ENCODE results near the gene ARSD. TPM values are rescaled to one million over a fixed set of nuclear protein-coding genes. Genes with fewer than 3 reads are reported as not detected.

ARSD gene
- total RNA-seq, 1 donor from 2014 or later: 2.5 TPM

- Mint-ChIP-seq H3K27ac (no peak overlapping the region), H3K27me3 (ENCODE audit: insufficient read depth) (no peaks in the 10 kb centered on the region), H3K36me3 (ENCODE audit: low read depth) (no peaks in the 10 kb centered on the region), H3K4me1 (ENCODE audit: low read depth) (no peaks in the 10 kb centered on the region), H3K9me3 (no peaks in the 10 kb centered on the region), H3K4me3 (no peak overlapping the region)
- intact Hi-C loops (cut with micrococcal nuclease): no loop called here
- DNase-seq (ENCODE audit: low spot score): no peak
These were observed 54.0 kb downstream of the ARSD start for GRCh38 chrX:2875136-2875481.

DNA sequence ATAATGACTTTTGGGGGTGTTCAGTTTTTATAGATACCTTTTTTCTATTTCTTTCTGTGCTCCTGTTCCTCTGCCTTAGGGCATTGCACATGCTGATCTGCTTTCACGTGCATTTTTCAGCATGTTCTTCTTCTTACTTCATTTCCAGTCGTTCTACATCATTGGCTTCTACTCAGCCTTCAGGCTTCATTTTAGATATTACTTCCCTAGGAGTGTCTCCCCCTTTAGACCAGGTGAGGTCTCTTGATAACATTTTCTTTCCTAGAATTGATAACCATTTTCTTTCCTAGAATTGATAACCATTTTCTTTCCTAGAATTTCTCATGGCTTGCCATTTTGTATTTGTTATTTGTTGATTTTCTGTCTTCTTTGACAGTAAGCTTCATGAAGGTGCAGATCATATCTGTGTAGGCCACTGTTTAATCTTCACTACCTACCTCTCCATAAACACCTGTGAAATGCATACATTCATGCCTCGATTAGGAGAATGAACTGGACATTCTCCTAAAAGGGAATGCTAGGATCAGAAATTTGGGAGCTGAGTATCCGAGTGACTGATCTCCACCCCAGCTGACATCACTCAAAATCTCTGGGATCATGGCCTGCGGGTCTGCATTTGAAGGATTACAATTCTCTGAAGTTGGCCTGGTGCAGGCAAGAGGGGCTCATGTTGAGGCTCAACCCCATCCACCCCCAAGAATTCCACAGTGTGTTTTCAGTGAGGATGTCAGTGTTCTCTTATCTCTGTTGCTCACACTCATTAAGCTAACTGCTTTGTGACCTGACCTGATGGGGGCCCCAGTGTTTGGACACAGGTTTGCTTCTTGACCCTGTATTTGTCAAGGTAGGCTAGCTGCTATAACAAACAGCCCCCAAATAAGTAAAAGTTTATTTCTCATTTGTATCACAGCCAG, 54.7 kb downstream of the ARSD start:
- H3K4me1 Mint-ChIP-seq (ENCODE audit: low read depth): no peaks in the 10 kb centered on the region
- no peak for DNase-seq (ENCODE audit: low spot score)
- no peaks in the 10 kb centered on the region for H3K9me3 Mint-ChIP-seq
- intact Hi-C loops (cut with micrococcal nuclease): no loop called here
- no peak overlapping the region for H3K27ac Mint-ChIP-seq
- H3K36me3 Mint-ChIP-seq (ENCODE audit: low read depth): no peaks in the 10 kb centered on the region
- no peak overlapping the region for H3K4me3 Mint-ChIP-seq
- no peaks in the 10 kb centered on the region for H3K27me3 Mint-ChIP-seq (ENCODE audit: insufficient read depth)

GRCh38 chrX:2872671-2873277, 56.4 kb downstream of the ARSD start:
- DNase-seq (ENCODE audit: low spot score): no peak
- Mint-ChIP-seq H3K4me3 (no peak overlapping the region), H3K36me3 (ENCODE audit: low read depth) (no peaks in the 10 kb centered on the region), H3K4me1 (ENCODE audit: low read depth) (no peaks in the 10 kb centered on the region), H3K9me3 (no peaks in the 10 kb centered on the region), H3K27me3 (ENCODE audit: insufficient read depth) (no peaks in the 10 kb centered on the region), H3K27ac (no peak overlapping the region)
- intact Hi-C loops (cut with micrococcal nuclease): no loop called here

GRCh38 chrX:2871831-2872230, 57.3 kb downstream of the ARSD start:
- no peak for DNase-seq (ENCODE audit: low spot score)
- no peaks in the 10 kb centered on the region for H3K4me1 Mint-ChIP-seq (ENCODE audit: low read depth)
- no peaks in the 10 kb centered on the region for H3K36me3 Mint-ChIP-seq (ENCODE audit: low read depth)
- intact Hi-C loops (cut with micrococcal nuclease): no loop called here
- H3K27ac Mint-ChIP-seq: no peak overlapping the region
- H3K9me3 Mint-ChIP-seq: no peaks in the 10 kb centered on the region
- H3K4me3 Mint-ChIP-seq: no peak overlapping the region
- no peaks in the 10 kb centered on the region for H3K27me3 Mint-ChIP-seq (ENCODE audit: insufficient read depth)

GRCh38 chrX:2870650-2871049, 58.5 kb downstream of the ARSD start:
- H3K36me3 Mint-ChIP-seq (ENCODE audit: low read depth): no peaks in the 10 kb centered on the region
- H3K4me3 Mint-ChIP-seq: no peak overlapping the region
- no peak overlapping the region for H3K27ac Mint-ChIP-seq
- H3K9me3 Mint-ChIP-seq: no peaks in the 10 kb centered on the region
- DNase-seq (ENCODE audit: low spot score): no peak
- H3K4me1 Mint-ChIP-seq (ENCODE audit: low read depth): no peaks in the 10 kb centered on the region
- intact Hi-C loops (cut with micrococcal nuclease): no loop called here
- no peaks in the 10 kb centered on the region for H3K27me3 Mint-ChIP-seq (ENCODE audit: insufficient read depth)

GRCh38 chrX:2867206-2867605, 61.9 kb downstream of the ARSD start:
- intact Hi-C loops (cut with micrococcal nuclease): no loop called here
- no peak overlapping the region for H3K4me3 Mint-ChIP-seq

GRCh38 chrX:2863646-2864045, 65.5 kb downstream of the ARSD start:
- Mint-ChIP-seq H3K27me3 (ENCODE audit: insufficient read depth) (no peaks in the 10 kb centered on the region), H3K4me3 (no peak overlapping the region), H3K9me3 (no peaks in the 10 kb centered on the region), H3K36me3 (ENCODE audit: low read depth) (no peaks in the 10 kb centered on the region), H3K27ac (no peak overlapping the region), H3K4me1 (ENCODE audit: low read depth) (no peaks in the 10 kb centered on the region)
- intact Hi-C loops (cut with micrococcal nuclease): no loop called here
- no peak for DNase-seq (ENCODE audit: low spot score)

More at GRCh38 chrX:2867206-2867605, 61.9 kb downstream of the ARSD start:
- Mint-ChIP-seq H3K9me3 (no peaks in the 10 kb centered on the region), H3K27ac (no peak overlapping the region), H3K4me1 (ENCODE audit: low read depth) (no peaks in the 10 kb centered on the region), H3K27me3 (ENCODE audit: insufficient read depth) (no peaks in the 10 kb centered on the region), H3K36me3 (ENCODE audit: low read depth) (no peaks in the 10 kb centered on the region)
- DNase-seq (ENCODE audit: low spot score): no peak

DNA sequence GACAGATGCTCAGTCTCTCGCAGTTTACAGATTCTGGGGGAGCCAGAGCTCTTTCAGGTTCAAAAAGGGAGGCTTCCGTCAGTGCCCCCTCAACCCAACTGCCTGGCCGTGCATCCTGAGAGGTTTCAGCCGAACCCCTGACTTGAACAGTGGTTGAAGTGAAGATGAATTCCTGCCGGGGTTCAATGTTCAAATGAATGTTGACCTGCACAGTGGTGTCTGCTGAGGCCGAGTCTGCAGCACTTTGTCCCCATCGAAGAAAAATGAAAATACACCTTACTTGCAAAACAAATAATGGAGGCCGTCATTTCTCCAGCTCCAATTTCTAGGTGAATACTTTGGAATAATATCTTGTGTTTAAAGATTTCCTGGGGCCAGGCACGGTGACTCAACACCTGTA, 66.7 kb downstream of the ARSD start:
- Mint-ChIP-seq H3K9me3 (no peaks in the 10 kb centered on the region), H3K27me3 (ENCODE audit: insufficient read depth) (no peaks in the 10 kb centered on the region), H3K36me3 (ENCODE audit: low read depth) (no peaks in the 10 kb centered on the region), H3K27ac (no peak overlapping the region), H3K4me1 (ENCODE audit: low read depth) (no peaks in the 10 kb centered on the region), H3K4me3 (no peak overlapping the region)
- intact Hi-C loops (cut with micrococcal nuclease): no loop called here
- DNase-seq (ENCODE audit: low spot score): no peak

GRCh38 chrX:2859197-2859797, 69.8 kb downstream of the ARSD start:
- Mint-ChIP-seq H3K4me1 (ENCODE audit: low read depth) (no peaks in the 10 kb centered on the region), H3K27me3 (ENCODE audit: insufficient read depth) (no peaks in the 10 kb centered on the region), H3K4me3 (no peak overlapping the region), H3K9me3 (no peaks in the 10 kb centered on the region), H3K36me3 (ENCODE audit: low read depth) (no peaks in the 10 kb centered on the region), H3K27ac (no peak overlapping the region)
- intact Hi-C loops (cut with micrococcal nuclease): no loop called here
- DNase-seq (ENCODE audit: low spot score): no peak

GRCh38 chrX:2857566-2857965, 71.6 kb downstream of the ARSD start:
- no peak overlapping the region for H3K4me3 Mint-ChIP-seq
- no peak for DNase-seq (ENCODE audit: low spot score)

GRCh38 chrX:2855761-2856160, 73.4 kb downstream of the ARSD start:
- intact Hi-C loops (cut with micrococcal nuclease): no loop called here
- H3K36me3 Mint-ChIP-seq (ENCODE audit: low read depth): no peaks in the 10 kb centered on the region
- no peak overlapping the region for H3K4me3 Mint-ChIP-seq
- H3K27ac Mint-ChIP-seq: no peak overlapping the region
- DNase-seq (ENCODE audit: low spot score): no peak
- H3K27me3 Mint-ChIP-seq (ENCODE audit: insufficient read depth): no peaks in the 10 kb centered on the region
- H3K9me3 Mint-ChIP-seq: no peaks in the 10 kb centered on the region
- no peaks in the 10 kb centered on the region for H3K4me1 Mint-ChIP-seq (ENCODE audit: low read depth)

More at GRCh38 chrX:2857566-2857965, 71.6 kb downstream of the ARSD start:
- Mint-ChIP-seq H3K27ac (no peak overlapping the region), H3K27me3 (ENCODE audit: insufficient read depth) (no peaks in the 10 kb centered on the region), H3K36me3 (ENCODE audit: low read depth) (no peaks in the 10 kb centered on the region), H3K9me3 (no peaks in the 10 kb centered on the region), H3K4me1 (ENCODE audit: low read depth) (no peaks in the 10 kb centered on the region)
- intact Hi-C loops (cut with micrococcal nuclease): no loop called here

DNA sequence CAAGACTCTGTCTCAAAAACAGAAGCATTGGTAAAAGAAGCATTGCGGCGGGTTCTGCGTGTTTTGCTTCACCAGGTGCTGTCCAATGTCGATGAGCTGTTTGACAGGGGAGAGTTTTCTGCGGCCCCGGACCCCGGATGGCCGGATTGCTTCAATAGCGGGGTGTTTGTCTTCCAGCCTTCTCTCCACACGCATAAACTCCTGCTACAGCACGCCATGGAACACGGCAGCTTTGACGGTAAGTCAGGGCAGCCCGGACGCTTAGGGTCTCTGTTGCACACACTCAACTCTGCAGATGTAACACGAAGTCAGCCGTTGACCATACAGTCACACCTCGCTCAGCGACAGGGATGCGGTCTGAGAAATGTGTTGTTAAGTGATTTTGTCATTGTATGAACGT, 74.2 kb downstream of the ARSD start:
- no peak overlapping the region for H3K27ac Mint-ChIP-seq
- H3K36me3 Mint-ChIP-seq (ENCODE audit: low read depth): no peaks in the 10 kb centered on the region
- no peaks in the 10 kb centered on the region for H3K27me3 Mint-ChIP-seq (ENCODE audit: insufficient read depth)
- no peaks in the 10 kb centered on the region for H3K4me1 Mint-ChIP-seq (ENCODE audit: low read depth)
- no peak for DNase-seq (ENCODE audit: low spot score)
- intact Hi-C loops (cut with micrococcal nuclease): no loop called here
- no peak overlapping the region for H3K4me3 Mint-ChIP-seq
- H3K9me3 Mint-ChIP-seq: no peaks in the 10 kb centered on the region

All from activated T-helper 1 cell treated with anti-CD3 and anti-CD28 coated beads, Interleukin-12 subunit alpha, Interleukin-12 subunit beta, Interleukin-2, Interleukin-4 antibody, amounts not matched to agents 30 ng/mL and 10 ng/mL and 1 ng/mL, durations not matched to agents 14 hours and 24 hours and 36 hours (primary cell).